H9 (cell line): ENCODE results near the gene SH2D3C. TPM values are rescaled to one million over a fixed set of nuclear protein-coding genes. Genes with fewer than 3 reads are reported as not detected.

Experiments
- DNase-seq: peaks from one replicate; pipeline ENCODE4 v3.0.0-alpha.2; 2017
- H2AFZ ChIP-seq: one replicate; pipeline ENCODE4 v1.6.1; 2013; ENCODE audit warnings: mild to moderate bottlenecking, low read length, control low read depth, moderate library complexity
- H2AK5ac ChIP-seq: 2 replicates; pipeline ENCODE4 v1.6.1; 2013; ENCODE audit warnings: low read length, control low read depth, mixed read lengths; ENCODE audit not compliant: insufficient read length
- H2BK120ac ChIP-seq: one replicate; pipeline ENCODE4 v1.6.1; 2013; ENCODE audit warnings: low read depth, mild to moderate bottlenecking, low read length, control low read depth, inconsistent platforms; ENCODE audit not compliant: poor library complexity, severe bottlenecking
- H2BK12ac ChIP-seq: 2 replicates; pipeline ENCODE4 v1.6.1; 2013; ENCODE audit warnings: low read length, control low read depth, mixed read lengths, low read depth; ENCODE audit not compliant: insufficient read length
- H2BK15ac ChIP-seq: 2 replicates; pipeline ENCODE4 v1.6.1; 2013; ENCODE audit warnings: low read depth, low read length, control low read depth
- H2BK20ac ChIP-seq: one replicate; pipeline ENCODE4 v1.6.1; 2013; ENCODE audit warnings: low read depth, mild to moderate bottlenecking, low read length, control low read depth, inconsistent platforms; ENCODE audit not compliant: poor library complexity, severe bottlenecking
- H2BK5ac ChIP-seq: 2 replicates; pipeline ENCODE4 v1.6.1; 2013; ENCODE audit warnings: low read length, control low read depth, mixed read lengths; ENCODE audit not compliant: insufficient read length
- H3K14ac ChIP-seq: 2 replicates; pipeline ENCODE4 v1.6.1; 2013; ENCODE audit warnings: low read length, control low read depth; ENCODE audit not compliant: insufficient read depth
- H3K18ac ChIP-seq: 2 replicates; pipeline ENCODE4 v1.6.1; 2013; ENCODE audit warnings: low read depth, mild to moderate bottlenecking, mixed read lengths, low read length, control low read depth; ENCODE audit not compliant: insufficient read length
- H3K23ac ChIP-seq: 2 replicates; pipeline ENCODE4 v1.6.1; 2013; ENCODE audit warnings: low read length, control low read depth, mixed read lengths, low read depth; ENCODE audit not compliant: insufficient read length
- H3K23me2 ChIP-seq: 2 replicates; pipeline ENCODE4 v1.6.1; 2013; ENCODE audit warnings: low read depth, mild to moderate bottlenecking, mixed read lengths, low read length, control low read depth; ENCODE audit not compliant: insufficient read length, poor library complexity, severe bottlenecking
- H3K27ac ChIP-seq: 2 replicates; pipeline ENCODE4 v1.5.1; 2013; ENCODE audit warnings: low read length, control low read depth, mixed read lengths, low read depth; ENCODE audit not compliant: insufficient read length
- H3K27me3 ChIP-seq: 2 replicates; pipeline ENCODE4 v1.6.1; 2013; ENCODE audit warnings: low read length, control low read depth, inconsistent platforms; ENCODE audit not compliant: insufficient read depth
- H3K4ac ChIP-seq: 2 replicates; pipeline ENCODE4 v1.6.1; 2013; ENCODE audit warnings: low read depth, mild to moderate bottlenecking, control low read depth, inconsistent platforms, low read length, moderate library complexity
- H3K4me1 ChIP-seq: 2 replicates; pipeline ENCODE4 v1.6.1; 2013; ENCODE audit warnings: low read length, control low read depth, inconsistent platforms; ENCODE audit not compliant: insufficient read depth
- H3K4me2 ChIP-seq: 2 replicates; pipeline ENCODE4 v1.6.1; 2013; ENCODE audit warnings: low read length, control low read depth, mixed read lengths; ENCODE audit not compliant: insufficient read length, insufficient read depth
- H3K56ac ChIP-seq: 2 replicates; pipeline ENCODE4 v1.6.1; 2013; ENCODE audit warnings: low read depth, mild to moderate bottlenecking, mixed read lengths, low read length, control low read depth; ENCODE audit not compliant: insufficient read length
- H3K79me1 ChIP-seq: 2 replicates; pipeline ENCODE4 v1.6.1; 2013; ENCODE audit warnings: low read depth, mild to moderate bottlenecking, moderate library complexity, low read length, control low read depth, inconsistent platforms; ENCODE audit not compliant: insufficient read depth, poor library complexity, severe bottlenecking
- H3K79me2 ChIP-seq: 2 replicates; pipeline ENCODE4 v1.6.1; 2013; ENCODE audit warnings: low read length, control low read depth, inconsistent platforms; ENCODE audit not compliant: insufficient read depth
- H3K9ac ChIP-seq: 2 replicates; pipeline ENCODE4 v1.6.1; 2013; ENCODE audit warnings: low read length, control low read depth, mixed read lengths; ENCODE audit not compliant: insufficient read length; ENCODE audit errors: extremely low read depth
- H3K9me3 ChIP-seq: one replicate; pipeline ENCODE4 v1.6.1; 2013; ENCODE audit warnings: low read depth, low read length, inconsistent platforms; ENCODE audit not compliant: control insufficient read depth
- H3T11ph ChIP-seq: one replicate; pipeline ENCODE4 v1.6.1; 2013; ENCODE audit warnings: mild to moderate bottlenecking, low read length, control low read depth, inconsistent platforms
- H4K20me1 ChIP-seq: one replicate; pipeline ENCODE4 v1.6.1; 2013; ENCODE audit not compliant: control insufficient read depth, insufficient read length, insufficient read depth
- H4K5ac ChIP-seq: 2 replicates; pipeline ENCODE4 v1.6.1; 2013; ENCODE audit warnings: low read depth, mild to moderate bottlenecking, mixed read lengths, low read length, control low read depth; ENCODE audit not compliant: insufficient read length
- H4K8ac ChIP-seq: replicated peaks from 2 replicates; pipeline ENCODE4 v1.6.1; 2013; ENCODE audit warnings: low read length, control low read depth, mixed read lengths, low read depth; ENCODE audit not compliant: insufficient read length
- H4K91ac ChIP-seq: 2 replicates; pipeline ENCODE4 v1.6.1; 2013; ENCODE audit warnings: low read depth, mild to moderate bottlenecking, moderate library complexity, mixed read lengths, low read length, control low read depth; ENCODE audit not compliant: insufficient read length
- H3K27ac Mint-ChIP-seq, 3 experiments: 2 replicates in 2 of 3; 3 replicates in 1 of 3; pipeline ENCODE4 v1.8.0; 2020 to 2021; ENCODE audit warnings: mixed read lengths in 3 of 3, mild to moderate bottlenecking in 1 of 3, moderate library complexity in 1 of 3
- H3K27me3 Mint-ChIP-seq: 2 replicates; pipeline ENCODE4 v1.8.0; 2021; ENCODE audit warnings: low read depth, mild to moderate bottlenecking, moderate library complexity, mixed read lengths
- H3K36me3 Mint-ChIP-seq, 3 experiments: 2 replicates in 2 of 3; 3 replicates in 1 of 3; pipeline ENCODE4 v1.8.0; 2020 to 2021; ENCODE audit warnings: low read depth in 3 of 3, mixed read lengths in 3 of 3; ENCODE audit not compliant: insufficient read depth in 1 of 3
- H3K4me1 Mint-ChIP-seq, 2 experiments: 2 replicates each; pipeline ENCODE4 v1.8.0; 2020; ENCODE audit warnings: mixed read lengths in 2 of 2
- H3K4me3 Mint-ChIP-seq, 2 experiments: 2 replicates in 1 of 2; 3 replicates in 1 of 2; pipeline ENCODE4 v1.8.0; 2020 to 2021; ENCODE audit warnings: mild to moderate bottlenecking in 2 of 2, mixed read lengths in 2 of 2, moderate library complexity in 1 of 2
- H3K9me3 Mint-ChIP-seq, 2 experiments: 2 replicates in 1 of 2; 3 replicates in 1 of 2; pipeline ENCODE4 v1.8.0; 2020; ENCODE audit warnings: mild to moderate bottlenecking in 2 of 2, mixed read lengths in 2 of 2, moderate library complexity in 1 of 2
- CTCF ChIP-seq: fragments of 200-600 bp; sonication (generic); conservative IDR thresholded peaks from 3 replicates; pipeline ENCODE4 v1.8.0; 2021; ENCODE audit warnings: antibody characterized with exemption, mild to moderate bottlenecking
- WGBS: extraction: QIAGEN DNeasy Blood & Tissue Kit; methylation state at CpG from one replicate; pipeline ENCODE4 v1.1.7; 2013; ENCODE audit warnings: missing lambda C conversion rate, low lambda C conversion rate, mixed read lengths; ENCODE audit not compliant: insufficient read length; ENCODE audit errors: extremely low coverage; 5-methylcytosine and 5-hydroxymethylcytosine counted together
- total RNA-seq: library from RNA; stranded (reverse); gene quantifications from 2 replicates; pipeline ENCODE4 v1.2.1, GENCODE V29; 2021

Gene SH2D3C
- total RNA-seq, 1 experiment from 2014 or later = 1.7 TPM

GRCh38 chr9:127744398-127745110 is 33.9 kb downstream of the SH2D3C start:
- H3K4ac ChIP-seq = no peak overlapping the region
- H3T11ph ChIP-seq = no peak overlapping the region
- H3K56ac ChIP-seq = no peak overlapping the region
- H2BK12ac ChIP-seq = no peak overlapping the region
- H3K27me3 ChIP-seq = no peaks in the 10 kb centered on the region
- H2BK15ac ChIP-seq = no peak overlapping the region
- H3K9me3 Mint-ChIP-seq = no peaks in the 10 kb centered on the region
- H2BK120ac ChIP-seq = no peak overlapping the region
- no peak overlapping the region for H3K4me3 Mint-ChIP-seq
- H3K9ac ChIP-seq = no peak overlapping the region
- no peak overlapping the region for H3K27ac ChIP-seq
- H3K27me3 Mint-ChIP-seq = peaks cover 7% of the 10 kb centered on the region
- no peaks in the 10 kb centered on the region for H3K4me1 ChIP-seq
- no peak overlapping the region for H3K18ac ChIP-seq
- no peak overlapping the region for H4K91ac ChIP-seq
- no peak overlapping the region for H3K23ac ChIP-seq
- H2AK5ac ChIP-seq = no peak overlapping the region
- H4K5ac ChIP-seq = no peak overlapping the region
- H3K23me2 ChIP-seq = peaks cover 7% of the 10 kb centered on the region
- H3K27ac Mint-ChIP-seq = no peak overlapping the region
- no peak overlapping the region for H3K14ac ChIP-seq
- no peaks in the 10 kb centered on the region for H3K79me1 ChIP-seq
- no peak overlapping the region for H2BK5ac ChIP-seq
- TF ChIP-seq CTCF = no peak
- DNase-seq = no peak
- H4K20me1 ChIP-seq = no peaks in the 10 kb centered on the region
- H3K79me2 ChIP-seq = no peaks in the 10 kb centered on the region
- no peaks in the 10 kb centered on the region for H3K9me3 ChIP-seq
- H3K4me2 ChIP-seq = no peak overlapping the region
- H2AFZ ChIP-seq = no peak overlapping the region
- H3K36me3 Mint-ChIP-seq = peaks cover 0 to 6% (median 0%) of the 10 kb centered on the region in 3 experiments; a peak in 1 of 7 replicates
- H4K8ac ChIP-seq = no peak overlapping the region
- no CpG with 5 or more reads among the region's 19 CpGs for WGBS
- H2BK20ac ChIP-seq = no peak overlapping the region
- H3K4me1 Mint-ChIP-seq = peaks cover 4 to 17% of the 10 kb centered on the region in 2 experiments
